ENCODE data around the gene NEUROD2.

The NEUROD2 gene

GRCh38 chr17:39607851-39608130 lies at the start of gene NEUROD2:
Gene NEUROD2 (minus strand): TSS chr17:39607920. CDS start chr17:39606599, 1,321 bp downstream.
- DNase-seq = no peak

- no peak for DNase-seq
Measured at GRCh38 chr17:39655105-39655504, 47.4 kb upstream of the NEUROD2 start.

GRCh38 chr17:39653662-39654331 lies 46.1 kb upstream of the NEUROD2 start:
- peak; percentile 47 for DNase-seq

- DNase-seq = no peak
Measured at GRCh38 chr17:39653316-39653661, 45.6 kb upstream of the NEUROD2 start.

DNA sequence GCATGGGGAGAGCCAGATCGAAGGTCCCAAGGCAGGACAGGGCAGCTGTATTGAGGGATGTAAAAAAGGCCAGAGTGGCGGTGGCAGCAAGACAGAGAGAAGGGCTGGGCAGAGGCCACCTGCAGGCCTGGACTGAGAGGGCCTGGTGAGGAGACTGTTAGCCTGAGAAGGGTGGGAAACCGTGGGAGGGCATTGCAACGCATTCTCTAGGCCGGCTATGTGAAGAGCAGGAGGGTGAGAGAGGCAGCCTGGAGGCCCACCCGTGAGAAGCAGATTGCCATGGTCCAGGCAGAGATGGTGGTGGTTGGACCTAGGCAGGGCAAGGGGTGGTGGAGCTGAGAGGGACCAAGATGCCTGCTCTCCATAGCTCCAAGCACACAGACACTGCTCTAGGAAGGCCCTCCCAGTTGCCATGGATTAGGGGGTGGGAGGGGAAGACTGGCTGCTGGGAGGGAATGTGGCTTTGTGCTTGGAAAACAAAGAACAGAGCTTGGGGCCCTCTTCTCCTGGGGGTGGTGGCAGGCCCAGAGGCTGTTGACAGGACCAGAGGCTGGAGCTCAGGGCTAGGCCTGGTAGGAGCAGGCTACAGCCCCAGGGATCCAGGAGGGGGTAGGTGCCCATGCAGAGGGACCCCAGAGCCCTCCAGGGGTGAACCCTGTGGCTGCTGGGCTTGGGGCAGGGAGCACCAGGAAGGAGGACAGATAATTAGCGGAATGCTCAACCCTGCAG lies 45.0 kb upstream of the NEUROD2 start:
- DNase-seq = no peak

GRCh38 chr17:39651923-39652586 lies 44.3 kb upstream of the NEUROD2 start:
- DNase-seq = no peak

DNA sequence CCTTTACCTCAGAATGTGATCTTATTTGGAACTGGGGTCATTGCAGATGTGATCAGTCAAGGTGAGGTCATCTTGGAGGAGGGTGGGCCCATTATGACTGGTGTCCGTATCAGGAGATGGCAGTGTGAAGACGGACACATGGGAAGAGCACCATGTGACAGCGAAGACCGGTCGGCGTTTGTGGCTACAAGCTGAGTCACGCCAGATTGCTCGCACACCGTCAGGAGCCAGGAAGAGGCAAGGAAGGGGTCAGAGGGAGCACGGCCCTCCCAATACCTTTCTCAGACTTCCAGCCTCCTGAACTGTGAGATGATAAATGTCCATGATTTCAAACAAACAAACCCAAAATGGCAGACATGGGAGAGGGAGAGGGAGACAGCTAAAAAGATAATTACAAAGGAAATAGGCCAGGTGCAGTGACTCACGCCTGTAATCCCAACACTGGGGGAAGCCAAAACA lies 42.4 kb upstream of the NEUROD2 start:
- no peak for DNase-seq

DNA sequence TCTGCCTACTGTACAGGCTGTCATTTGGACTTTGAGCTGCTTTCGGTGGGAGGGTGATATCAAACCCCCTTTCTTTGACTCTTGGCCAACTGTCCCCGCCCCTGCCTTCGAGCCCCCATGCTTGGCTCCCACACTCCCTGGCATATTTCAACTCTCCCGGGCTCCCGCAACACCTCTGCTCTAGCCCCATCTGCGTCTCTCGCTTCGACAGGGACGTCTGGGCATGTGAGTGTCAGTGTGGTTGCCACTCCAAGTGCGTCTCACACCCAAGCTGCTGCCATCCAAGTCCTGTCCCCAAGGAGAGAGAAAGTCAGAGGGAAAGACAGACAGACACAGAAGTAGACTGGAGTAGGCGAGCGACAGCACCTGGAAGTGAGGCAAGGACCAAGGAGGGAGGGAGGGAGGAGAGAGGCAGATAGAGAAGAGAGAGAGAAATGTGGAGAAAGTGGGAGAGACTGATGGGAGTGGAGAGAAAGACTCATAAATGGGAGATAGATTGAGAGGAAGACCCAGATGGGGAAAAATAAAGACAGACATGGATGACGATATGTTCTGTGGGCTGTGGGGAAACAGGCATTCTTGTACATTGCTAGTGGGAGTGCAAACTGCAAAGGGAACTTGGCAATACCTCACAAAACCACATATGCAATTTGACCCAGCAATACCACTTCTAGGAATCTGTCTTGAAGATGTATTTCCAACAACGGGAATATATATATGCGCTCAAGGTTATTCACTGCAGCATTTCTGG lies 41.1 kb upstream of the NEUROD2 start:
- no peak for DNase-seq

DNA sequence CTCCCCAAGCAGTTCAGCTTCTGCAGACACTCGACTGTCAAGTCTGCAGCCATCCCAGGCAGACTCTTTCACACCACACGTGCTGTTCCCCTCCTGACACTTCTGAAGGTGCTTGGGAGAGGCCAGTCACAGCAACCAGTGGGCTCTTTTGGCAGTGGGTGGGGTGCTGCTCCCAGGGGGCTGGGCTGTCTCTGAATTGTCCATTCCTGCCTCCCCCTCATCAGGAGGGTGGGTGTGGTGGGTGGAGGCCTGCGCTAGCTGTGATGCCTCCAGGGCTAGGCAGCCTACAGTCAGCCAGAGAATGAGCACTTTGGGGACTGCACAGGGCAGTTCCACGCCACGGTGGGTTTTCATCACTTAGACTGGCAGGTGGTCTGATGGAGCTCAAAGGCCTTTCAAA lies 39.5 kb upstream of the NEUROD2 start:
- no peak for DNase-seq

GRCh38 chr17:39643271-39643670 lies 35.6 kb upstream of the NEUROD2 start:
- peak; percentile 62 for DNase-seq

- no peak for DNase-seq
Measured at GRCh38 chr17:39642291-39643074, 34.8 kb upstream of the NEUROD2 start.

DNA sequence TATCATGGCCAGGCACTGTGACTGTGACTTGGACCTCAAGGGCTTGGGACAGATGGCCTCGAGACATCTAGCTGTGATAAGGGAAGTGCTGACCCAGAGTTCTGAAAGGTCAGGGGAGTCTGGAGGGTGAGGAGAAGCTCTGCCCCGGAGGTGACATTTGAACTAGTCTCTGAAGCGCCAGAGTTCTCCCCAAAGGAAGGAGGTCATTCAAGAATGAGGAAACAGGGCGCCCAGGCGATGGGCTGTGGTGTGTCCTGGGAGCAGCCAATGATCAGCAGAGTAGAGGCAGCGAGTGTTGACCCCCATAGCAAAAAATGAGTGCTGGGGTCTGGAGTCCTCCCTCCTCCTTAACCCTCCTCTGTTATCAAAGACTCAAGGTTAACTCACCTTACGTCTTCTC lies 34.2 kb upstream of the NEUROD2 start:
- DNase-seq = no peak

- DNase-seq = no peak
Measured at GRCh38 chr17:39641097-39641496, 33.4 kb upstream of the NEUROD2 start.

GRCh38 chr17:39640591-39641031 lies 32.9 kb upstream of the NEUROD2 start:
- DNase-seq = no peak

DNA sequence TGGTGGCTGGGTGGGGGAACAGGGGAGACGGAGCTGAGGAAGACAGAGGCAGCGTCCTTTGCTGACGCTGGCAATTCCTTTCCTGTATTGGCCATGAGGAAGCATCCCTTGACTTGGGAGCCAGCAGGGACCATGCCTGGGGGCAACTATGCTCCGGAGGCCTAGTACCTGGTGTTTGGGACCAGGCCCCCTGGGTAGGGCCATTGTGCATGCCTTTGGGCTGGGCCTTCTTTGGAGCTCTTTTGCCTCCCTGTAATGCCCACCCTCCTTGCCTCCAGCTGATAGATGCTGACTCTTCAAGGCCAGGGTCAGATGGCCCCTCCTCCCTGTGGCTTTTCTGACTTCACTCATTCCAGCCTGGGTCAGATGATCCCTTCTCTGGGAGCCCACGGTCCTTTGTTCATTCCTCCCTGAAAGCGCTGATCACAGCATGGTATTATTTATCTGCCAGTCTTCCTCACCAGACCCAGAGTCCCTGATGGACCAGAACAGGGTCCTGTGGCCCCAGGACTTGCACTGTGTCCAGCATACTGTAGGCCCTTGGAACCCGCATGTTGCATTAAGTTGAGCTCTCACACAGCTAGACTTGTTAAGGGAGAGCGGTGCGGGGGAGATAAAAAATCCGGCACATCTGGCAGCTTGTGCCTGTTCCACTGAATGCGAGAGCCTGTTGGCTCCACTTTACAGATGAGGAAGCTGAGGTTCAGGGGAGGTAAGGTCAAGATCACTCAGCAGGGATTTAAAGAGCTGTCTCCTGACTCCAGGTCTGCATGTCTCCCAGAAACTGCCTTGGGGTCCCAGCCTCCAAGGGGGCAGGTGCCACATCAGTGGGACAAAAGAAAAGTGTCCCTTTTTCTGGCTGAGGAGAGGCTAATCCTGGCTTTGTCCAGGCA lies 32.1 kb upstream of the NEUROD2 start:
- DNase-seq = peak; percentile 21

GRCh38 chr17:39639043-39639442 lies 31.3 kb upstream of the NEUROD2 start:
- DNase-seq = no peak

- DNase-seq = no peak
Measured at GRCh38 chr17:39638317-39638716, 30.6 kb upstream of the NEUROD2 start.

- peak; percentile 87 for DNase-seq
Measured at GRCh38 chr17:39636927-39637736, 29.4 kb upstream of the NEUROD2 start, which contains the start of gene STARD3. Gene STARD3 (plus strand): TSS chr17:39637144. CDS start chr17:39653532, 16,388 bp downstream.

GRCh38 chr17:39636587-39636926 lies 28.8 kb upstream of the NEUROD2 start:
- no peak for DNase-seq

GRCh38 chr17:39635614-39636176 lies 28.0 kb upstream of the NEUROD2 start:
- DNase-seq = no peak

Measured in EL (cell line).